Head of caudate nucleus (tissue), 42 donors: ENCODE results near the gene PRMT3.
"Not testable (repeated sequence)": the region's sequence is repeated elsewhere in the genome, so short reads cannot be mapped to it uniquely, and the experiment has no call there.

Experiments used
- DNase-seq, 42 donors: peaks; one replicate each; pipeline versions ENCODE4 v3.0.0 to v3.0.0-alpha.2; 2020 to 2021; ENCODE audit warnings: mixed read lengths in 7 of 42
- intact Hi-C: fragments of 100-400 bp; cut with DNase I; formaldehyde crosslinking; loops from one replicate; pipeline ENCODE4 v1.15.0; 2022

Gene PRMT3

DNA sequence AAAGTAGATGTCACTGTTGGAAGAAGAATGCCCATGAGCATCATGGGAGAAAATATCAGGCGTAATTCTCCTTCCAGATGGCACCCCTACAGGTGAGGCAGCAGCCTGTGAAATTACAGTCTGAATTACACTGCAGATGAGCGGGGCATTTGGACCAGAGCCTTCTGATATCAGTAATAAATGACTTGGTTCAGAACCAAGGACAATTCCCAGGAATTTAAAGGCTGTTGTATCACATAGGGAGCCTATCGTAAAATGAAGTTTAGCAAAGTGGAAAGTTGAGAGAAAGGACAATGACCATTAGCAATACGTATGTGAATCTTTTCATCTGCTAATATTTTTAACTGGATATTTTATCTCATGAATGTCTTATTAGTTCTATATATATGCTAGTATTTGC, 61.3 kb downstream of the PRMT3 start:
- intact Hi-C loops, result no loop called here
- DNase-seq, result no peak

GRCh38 chr11:20450829-20451228, 63.3 kb downstream of the PRMT3 start:
- no peak for DNase-seq
- intact Hi-C loops, result no loop called here

GRCh38 chr11:20451568-20451967, 64.1 kb downstream of the PRMT3 start:
- no peak for DNase-seq
- intact Hi-C loops, result no loop called here

DNA sequence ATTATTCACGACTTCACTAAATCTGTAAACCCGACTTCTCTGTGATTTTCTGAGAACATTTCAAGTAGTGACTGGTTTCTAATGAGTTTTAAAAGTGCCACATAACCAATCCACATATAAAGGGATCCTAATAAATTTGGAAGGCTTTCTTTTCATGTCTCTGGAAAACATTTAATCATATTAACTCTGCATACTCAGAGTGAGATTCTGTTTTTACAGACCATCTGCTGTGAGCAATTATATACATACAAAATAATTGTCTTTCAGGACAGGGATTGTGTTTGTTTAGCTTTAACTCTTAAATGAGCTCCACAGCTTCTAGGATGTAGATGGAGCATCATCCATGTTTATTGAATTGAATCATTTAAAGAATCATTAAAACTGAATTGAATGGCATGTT, 65.1 kb downstream of the PRMT3 start:
- intact Hi-C loops, result no loop called here
- DNase-seq, result no peak

- intact Hi-C loops, result no loop called here
- DNase-seq, result no peak
These were observed 66.3 kb downstream of the PRMT3 start for GRCh38 chr11:20453657-20454316.

- intact Hi-C loops, result no loop called here
- DNase-seq, result no peak
These were observed 69.7 kb downstream of the PRMT3 start for GRCh38 chr11:20457001-20457799.

DNA sequence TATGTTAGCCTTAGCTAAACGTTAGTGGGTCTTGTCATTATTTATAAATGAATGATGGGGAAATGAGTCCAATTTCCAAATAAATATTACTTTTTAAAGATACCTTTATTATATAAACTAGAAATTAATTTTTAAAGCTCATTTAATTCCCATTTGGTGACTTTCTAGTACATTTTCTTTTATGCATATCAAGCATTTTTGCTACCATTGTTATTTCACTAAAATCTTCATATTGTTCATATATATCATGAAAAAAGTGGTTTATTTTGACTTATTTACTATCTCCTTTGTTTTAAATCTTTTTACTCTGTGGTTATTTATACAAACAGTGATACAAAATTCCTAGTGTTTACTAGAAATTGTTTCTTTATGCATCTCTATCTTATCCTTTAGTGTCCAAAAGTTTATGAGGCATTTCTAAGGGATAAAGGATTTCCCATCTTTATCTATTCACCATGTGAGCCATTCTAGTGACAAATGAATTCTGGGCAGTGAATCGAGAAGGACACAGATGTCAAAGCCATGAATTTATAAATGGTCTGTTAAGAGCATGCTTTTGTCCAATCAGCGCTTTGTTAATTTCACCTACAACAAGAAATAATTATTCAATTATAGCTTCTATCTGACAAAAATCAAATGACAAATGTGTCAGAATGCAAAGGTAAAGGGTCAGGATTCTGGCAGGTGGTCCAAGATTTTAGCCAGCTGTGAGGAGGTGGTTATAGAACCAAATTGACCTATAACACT, 70.6 kb downstream of the PRMT3 start:
- DNase-seq, result no peak
- intact Hi-C loops, result no loop called here

GRCh38 chr11:20458905-20459632, 71.6 kb downstream of the PRMT3 start:
- no peak for DNase-seq
- intact Hi-C loops, result no loop called here

- no peak for DNase-seq
- intact Hi-C loops, result no loop called here
These were observed 72.3 kb downstream of the PRMT3 start for GRCh38 chr11:20459865-20460264.

DNA sequence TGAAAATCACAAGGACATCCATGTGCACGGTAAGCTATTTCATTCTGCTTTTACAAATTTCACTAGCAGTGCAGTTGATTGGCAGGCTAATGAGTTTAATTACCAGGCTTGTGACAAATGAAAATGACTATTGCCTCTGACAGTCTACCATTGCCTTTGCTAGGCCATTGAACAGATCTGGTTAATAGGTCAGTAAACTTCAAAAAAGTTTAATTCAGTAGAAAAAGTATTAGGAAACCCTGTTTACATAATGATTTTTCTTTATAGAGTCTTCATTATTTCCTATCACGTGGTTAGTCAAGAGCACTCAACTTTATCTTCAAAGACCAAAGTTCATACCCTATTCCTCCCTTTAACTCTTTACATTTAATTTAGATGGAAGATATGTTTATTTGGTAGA, 77.0 kb downstream of the PRMT3 start:
- no peak for DNase-seq
- intact Hi-C loops, result no loop called here

GRCh38 chr11:20467487-20468185, 80.1 kb downstream of the PRMT3 start:
- intact Hi-C loops, result no loop called here
- DNase-seq, result no peak

DNA sequence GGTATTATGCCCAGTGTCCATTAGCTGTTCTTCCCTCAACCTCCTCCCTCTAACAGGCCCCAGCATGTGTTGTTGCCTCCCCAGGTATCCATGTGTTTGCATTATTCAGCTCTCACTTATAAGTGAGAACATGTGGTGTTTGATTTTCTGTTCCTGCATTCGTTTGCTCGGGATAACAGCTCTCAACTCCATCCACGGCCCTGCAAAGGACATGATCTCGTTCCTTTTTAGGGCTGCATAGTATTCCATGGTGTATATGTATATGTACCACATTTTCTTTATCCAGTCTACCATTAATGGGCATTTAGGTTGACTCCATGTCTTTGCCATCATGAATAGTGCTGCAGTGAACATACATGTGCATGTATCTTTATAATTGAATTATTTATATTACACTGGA, 82.8 kb downstream of the PRMT3 start:
- intact Hi-C loops, result no loop called here
- no peak for DNase-seq

DNA sequence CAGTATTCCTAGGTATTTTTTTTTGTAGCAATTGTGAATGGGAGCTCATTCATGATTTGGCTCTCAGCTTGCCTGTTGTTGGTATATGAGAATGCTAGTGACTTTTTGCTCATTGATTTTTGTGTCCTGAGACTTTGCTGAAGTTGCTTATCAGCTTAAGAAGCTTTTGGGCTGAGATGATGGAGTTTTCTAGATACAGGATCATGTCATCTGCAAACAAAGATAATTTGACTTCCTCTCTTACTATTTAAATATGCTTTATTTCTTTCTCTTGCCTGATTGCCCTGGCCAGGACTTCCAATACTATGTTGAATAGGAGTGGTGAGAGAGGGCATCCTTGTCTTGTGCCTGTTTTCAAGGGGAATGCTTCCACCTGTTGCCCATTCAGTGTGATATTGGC, 84.4 kb downstream of the PRMT3 start:
- intact Hi-C loops, DNase-seq: not testable (repeated sequence)

DNA sequence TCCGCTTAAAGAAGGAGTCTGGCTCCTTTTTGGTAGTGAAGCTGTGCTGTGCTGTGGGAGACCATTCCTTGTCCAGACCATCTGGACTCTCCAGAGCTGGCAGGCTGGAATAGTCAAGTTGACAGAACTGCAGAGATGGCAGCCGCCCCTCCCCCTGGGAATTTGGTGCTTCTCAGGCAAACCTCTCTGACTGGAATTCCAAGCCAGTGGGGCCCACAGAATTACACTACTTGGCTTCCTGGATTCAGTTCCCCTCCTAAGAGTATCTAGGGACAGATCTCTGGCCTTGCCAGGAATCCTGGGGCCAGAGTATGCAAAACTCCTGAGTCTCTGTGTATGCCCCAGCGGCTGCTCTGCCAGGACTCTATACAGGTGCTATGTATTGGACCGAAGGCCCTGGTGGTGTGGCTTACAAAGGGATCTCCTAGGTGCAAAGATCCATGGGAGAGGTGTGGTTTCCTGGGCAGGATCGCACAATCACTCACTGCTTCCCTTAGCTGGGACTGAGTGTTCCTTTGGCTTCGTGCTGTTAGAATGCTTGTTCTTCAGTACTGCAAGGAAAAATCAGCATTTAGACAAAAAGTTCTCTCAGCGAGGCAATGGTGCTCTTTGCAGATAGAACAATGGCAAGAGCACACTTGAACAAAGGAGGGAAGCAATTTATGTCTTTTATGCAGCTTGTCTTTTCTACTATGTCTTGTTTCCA, 86.8 kb downstream of the PRMT3 start:
- intact Hi-C loops, result no loop called here
- DNase-seq, result peak in 10 of 42 donors; percentile 3 to 43 (median 14)

GRCh38 chr11:20474882-20475517, 87.5 kb downstream of the PRMT3 start:
- intact Hi-C loops, result no loop called here
- DNase-seq, result no peak

GRCh38 chr11:20477418-20478090, 90.0 kb downstream of the PRMT3 start:
- DNase-seq, result no peak
- intact Hi-C loops, result no loop called here

- DNase-seq, result no peak
- intact Hi-C loops, result no loop called here
These were observed 92.0 kb downstream of the PRMT3 start for GRCh38 chr11:20479513-20479912.
